Measurements from ENCODE around the gene DLL1.

DNA sequence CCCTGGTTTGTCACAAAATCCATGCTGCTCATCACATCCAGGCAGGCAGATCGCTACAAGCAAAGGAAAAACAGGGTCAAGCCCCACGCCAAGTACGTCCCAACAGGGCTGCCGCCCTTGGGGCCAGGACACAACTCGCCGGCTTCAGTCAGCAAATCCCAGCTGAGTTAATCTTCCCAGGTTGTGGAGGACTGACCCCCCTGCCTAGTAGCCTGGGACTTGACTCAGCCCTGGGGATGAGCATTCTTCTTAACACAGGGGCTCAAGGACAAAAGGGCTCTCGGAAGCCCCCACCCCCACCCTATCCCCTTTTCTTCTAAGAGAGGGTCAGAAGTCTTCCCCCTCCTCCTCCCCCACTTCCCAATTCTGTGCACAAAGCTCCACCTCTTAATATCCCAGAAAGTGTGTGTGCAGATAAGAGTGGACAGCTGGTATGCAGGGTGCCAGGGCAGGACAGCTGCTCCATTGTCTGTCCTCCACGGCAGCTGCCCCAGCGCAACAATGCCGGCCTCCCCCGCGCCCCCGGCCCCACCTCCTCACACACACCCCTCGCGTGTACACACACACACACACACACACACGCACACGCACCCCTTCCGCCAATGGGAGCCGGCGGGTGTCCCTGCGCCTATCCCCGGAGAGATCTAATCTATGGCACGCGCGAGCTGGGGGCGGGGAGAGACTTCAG lies 4.5 kb downstream of the DLL1 start:
- TF ChIP-seq OTX1 (CRISPR knock-in tag; IDR thresholded peaks at IDR 0.05): no peak
- no peak for TF ChIP-seq SAP30 (IDR thresholded peaks at IDR 0.05; ENCODE audit: borderline replicate concordance, insufficient read depth, low read depth, low read length, poor library complexity, severe bottlenecking)
- TF ChIP-seq, protein P1, sequence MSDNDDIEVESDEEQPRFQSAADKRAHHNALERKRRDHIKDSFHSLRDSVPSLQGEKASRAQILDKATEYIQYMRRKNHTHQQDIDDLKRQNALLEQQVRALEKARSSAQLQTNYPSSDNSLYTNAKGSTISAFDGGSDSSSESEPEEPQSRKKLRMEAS (CRISPR knock-in tag; IDR thresholded peaks at IDR 0.05): no peak
